Middle frontal gyrus (tissue), 1 donor: Measurements from ENCODE around the gene AFAP1L2.

Experiments
- DNase-seq: peaks from one replicate; pipeline ENCODE4 v3.0.0-alpha.2; 2015; ENCODE audit warnings: low spot score; ENCODE audit errors: extremely low spot score

AFAP1L2 gene, protein sequence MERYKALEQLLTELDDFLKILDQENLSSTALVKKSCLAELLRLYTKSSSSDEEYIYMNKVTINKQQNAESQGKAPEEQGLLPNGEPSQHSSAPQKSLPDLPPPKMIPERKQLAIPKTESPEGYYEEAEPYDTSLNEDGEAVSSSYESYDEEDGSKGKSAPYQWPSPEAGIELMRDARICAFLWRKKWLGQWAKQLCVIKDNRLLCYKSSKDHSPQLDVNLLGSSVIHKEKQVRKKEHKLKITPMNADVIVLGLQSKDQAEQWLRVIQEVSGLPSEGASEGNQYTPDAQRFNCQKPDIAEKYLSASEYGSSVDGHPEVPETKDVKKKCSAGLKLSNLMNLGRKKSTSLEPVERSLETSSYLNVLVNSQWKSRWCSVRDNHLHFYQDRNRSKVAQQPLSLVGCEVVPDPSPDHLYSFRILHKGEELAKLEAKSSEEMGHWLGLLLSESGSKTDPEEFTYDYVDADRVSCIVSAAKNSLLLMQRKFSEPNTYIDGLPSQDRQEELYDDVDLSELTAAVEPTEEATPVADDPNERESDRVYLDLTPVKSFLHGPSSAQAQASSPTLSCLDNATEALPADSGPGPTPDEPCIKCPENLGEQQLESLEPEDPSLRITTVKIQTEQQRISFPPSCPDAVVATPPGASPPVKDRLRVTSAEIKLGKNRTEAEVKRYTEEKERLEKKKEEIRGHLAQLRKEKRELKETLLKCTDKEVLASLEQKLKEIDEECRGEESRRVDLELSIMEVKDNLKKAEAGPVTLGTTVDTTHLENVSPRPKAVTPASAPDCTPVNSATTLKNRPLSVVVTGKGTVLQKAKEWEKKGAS

GRCh38 chr10:114404171-114405010, at the start of gene AFAP1L2:
Gene AFAP1L2, minus strand, starts transcription at chr10:114404502. Its CDS starts 47 bp downstream, at chr10:114404455.
- no peak for DNase-seq

DNA sequence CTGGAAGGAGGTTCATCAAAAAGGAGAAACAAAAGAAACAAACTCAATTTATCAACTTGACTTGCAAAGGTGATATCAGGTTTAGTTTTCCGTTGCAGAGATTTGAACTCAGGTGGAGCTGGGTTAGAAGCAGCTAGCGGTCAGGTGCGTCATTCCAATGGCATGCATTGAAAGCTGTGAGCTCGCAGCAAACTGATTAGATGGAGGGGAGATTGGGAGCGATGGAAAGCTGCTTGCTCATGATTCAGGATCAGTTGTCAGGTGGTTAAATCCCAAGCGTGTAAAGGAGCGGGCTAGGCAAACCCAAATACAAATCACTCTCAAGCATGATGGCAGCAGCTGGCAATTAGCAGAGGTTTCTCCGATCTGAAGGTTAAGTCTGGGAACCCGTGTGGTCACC, 49.3 kb upstream of the AFAP1L2 start:
- no peak for DNase-seq

- no peak for DNase-seq
Measured at GRCh38 chr10:114448897-114449296, 44.6 kb upstream of the AFAP1L2 start.

- DNase-seq = no peak
Measured at GRCh38 chr10:114445332-114445731, 41.0 kb upstream of the AFAP1L2 start.

DNA sequence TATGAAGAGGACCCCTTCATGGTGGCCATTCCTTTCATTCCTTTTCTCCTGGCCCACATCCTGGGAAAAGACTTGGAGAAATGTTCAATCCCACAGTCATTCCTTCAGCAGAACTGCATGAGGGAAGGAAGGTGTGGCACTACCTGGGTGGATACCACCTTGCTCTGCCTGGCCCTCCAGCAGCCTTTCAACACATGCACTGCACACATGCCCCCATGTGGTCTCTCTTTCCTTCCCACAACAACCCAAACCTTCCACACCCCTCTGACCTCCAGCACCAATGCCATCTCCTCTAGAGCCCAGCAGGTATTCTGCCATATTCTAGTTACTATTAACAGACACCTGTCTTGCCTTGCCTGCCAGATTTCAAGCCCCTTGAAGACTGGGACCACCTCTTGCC, 40.5 kb upstream of the AFAP1L2 start:
- no peak for DNase-seq

GRCh38 chr10:114442091-114442630, 37.9 kb upstream of the AFAP1L2 start:
- DNase-seq = no peak

DNA sequence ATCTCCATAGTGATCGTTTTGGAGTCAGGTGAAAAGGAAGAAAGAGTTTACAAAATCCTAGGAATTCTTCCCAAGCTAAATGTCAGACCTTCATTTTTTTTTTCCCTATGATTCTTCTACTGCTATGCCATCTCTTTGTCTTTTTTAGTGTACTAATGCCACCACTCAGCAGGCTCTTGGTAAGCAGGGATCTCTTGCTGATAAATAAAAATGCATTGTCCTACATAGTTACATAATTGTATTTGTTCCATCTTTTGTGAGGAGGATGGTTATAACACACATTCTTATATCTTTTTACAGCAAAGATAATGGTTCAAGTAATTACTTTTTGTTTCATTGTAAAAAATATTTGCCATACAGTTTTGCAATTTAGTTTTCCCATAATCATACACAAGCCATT, 36.8 kb upstream of the AFAP1L2 start:
- no peak for DNase-seq

- no peak for DNase-seq
Measured at GRCh38 chr10:114437473-114438292, 33.4 kb upstream of the AFAP1L2 start.

DNA sequence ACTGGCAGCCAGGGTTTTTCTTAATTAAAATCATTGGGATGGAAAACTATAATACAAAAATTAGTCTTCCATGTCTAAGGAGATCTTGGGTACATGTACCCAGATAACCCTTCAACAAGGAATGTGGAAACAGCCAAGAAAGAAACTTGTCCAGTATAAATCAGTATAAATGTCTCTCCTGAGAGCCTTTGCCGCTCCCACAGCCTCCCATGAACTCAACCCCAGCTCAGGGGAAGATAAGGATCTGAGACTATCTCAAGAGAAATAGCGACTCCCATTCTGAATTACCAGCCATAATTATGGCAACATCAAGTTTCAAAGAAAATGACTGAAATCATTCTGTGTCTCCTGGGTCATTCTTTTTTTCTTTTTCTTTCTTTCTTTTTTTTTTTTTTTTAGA, 32.6 kb upstream of the AFAP1L2 start:
- DNase-seq = no peak

GRCh38 chr10:114432566-114433093, 28.3 kb upstream of the AFAP1L2 start:
- DNase-seq = no peak

- no peak for DNase-seq
Measured at GRCh38 chr10:114431414-114432135, 27.3 kb upstream of the AFAP1L2 start.

- DNase-seq = no peak
Measured at GRCh38 chr10:114430688-114431413, 26.5 kb upstream of the AFAP1L2 start.

- no peak for DNase-seq
Measured at GRCh38 chr10:114429581-114430335, 25.5 kb upstream of the AFAP1L2 start.

GRCh38 chr10:114427124-114427852, 23.0 kb upstream of the AFAP1L2 start:
- DNase-seq = no peak

DNA sequence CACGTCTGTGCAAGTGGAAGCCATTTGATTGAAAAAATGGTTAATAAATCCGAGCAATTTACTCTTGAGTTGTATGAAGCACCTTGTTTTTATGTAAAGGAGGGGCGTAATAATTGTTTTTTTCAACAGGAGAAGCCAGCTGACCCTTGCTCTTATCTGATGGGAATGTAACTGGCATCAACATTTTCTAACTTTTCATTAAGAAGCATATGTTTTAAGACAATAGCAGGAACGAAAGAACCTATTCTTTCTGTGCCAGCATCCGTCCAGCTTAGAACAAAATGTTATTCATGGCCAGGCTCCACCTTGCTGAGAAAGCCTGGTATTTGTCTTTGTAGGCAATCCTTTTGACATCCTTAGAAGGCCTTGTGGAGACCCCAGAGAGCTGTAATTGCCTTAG, 22.2 kb upstream of the AFAP1L2 start:
- no peak for DNase-seq

DNA sequence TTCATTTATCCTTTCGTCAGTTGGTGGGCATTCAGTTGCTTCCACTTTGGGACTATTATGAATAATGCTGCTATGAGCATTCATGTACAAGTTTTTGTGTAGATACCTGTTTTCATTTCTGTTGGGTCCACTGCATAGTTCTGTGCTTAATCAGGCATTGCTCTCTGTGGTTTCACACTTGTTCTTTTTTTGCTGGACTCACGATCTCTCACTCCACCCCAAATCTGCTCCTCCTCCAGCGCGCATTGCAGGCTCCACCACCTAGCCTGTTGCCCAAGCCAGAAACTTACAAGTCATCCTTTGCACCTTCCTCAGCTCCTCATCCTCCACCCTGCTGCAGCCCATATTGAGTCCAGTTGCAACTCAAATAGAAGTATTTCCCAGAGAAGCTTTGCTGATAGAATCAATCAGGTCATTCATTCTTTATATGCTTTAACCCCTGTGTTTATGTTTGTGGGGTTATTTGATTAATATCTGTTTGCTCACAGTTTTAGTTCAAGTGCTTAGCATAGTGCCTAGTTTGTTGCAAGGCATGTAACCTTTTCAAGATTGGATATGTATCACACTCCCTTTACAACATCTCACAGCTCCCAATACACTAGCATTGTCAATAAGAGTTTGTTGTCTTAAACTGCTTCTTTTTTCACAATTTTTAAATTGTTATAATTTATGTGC, 16.6 kb upstream of the AFAP1L2 start:
- no peak for DNase-seq

GRCh38 chr10:114418109-114418508, 13.8 kb upstream of the AFAP1L2 start:
- DNase-seq = no peak
